Midbrain (tissue), 1 donor: ENCODE results near the gene ATP2B2.

Source experiments
- DNase-seq: peaks from one replicate; lab custom pipeline; 2025; lab: John Stamatoyannopoulos, UW

Gene ATP2B2

DNA sequence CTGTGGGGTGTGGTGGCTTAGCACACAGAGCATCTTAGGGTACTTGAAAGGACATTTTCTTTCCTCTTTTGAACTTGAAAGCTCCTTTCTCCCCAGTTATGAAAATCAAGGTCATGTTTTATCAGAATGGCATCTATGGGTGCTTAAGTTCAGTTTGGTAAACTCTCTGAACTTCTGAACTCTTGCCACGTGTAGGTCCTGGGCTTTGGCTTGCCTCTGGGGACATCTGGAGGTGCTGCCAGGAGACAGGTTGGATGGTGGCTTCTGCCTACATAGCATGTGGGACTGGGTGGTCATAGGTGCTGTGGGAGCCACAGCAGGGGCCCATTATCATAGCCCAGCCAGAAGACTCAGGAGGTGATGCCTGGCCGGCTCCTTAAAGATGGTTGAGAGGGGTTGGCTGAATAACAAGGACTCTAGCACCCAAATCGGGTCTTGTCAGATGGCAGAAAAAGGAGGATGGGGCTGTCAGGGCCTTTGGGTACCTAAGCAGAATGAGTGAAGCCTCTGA, 228.2 kb downstream of the ATP2B2 start:
- DNase-seq: no peak

DNA sequence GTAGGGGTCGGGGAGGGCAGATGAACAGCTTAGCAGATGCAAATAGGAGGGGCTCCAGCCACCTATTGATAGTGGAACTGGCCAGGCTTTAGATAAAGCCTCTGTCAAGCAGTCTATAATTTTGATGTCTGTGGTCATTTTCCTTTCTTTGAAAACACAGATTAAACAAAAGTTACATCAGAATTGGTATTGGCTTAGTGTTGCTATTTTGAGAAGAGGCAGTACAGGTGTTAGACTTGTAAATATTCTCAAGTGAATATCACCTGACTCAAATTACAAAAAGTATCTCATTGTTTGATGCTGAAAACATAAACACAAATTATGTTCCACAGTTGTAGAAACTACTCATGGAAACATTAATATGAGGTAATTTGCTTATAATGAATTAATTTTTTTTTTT, 230.8 kb downstream of the ATP2B2 start:
- no peak for DNase-seq
